ENCODE data around the gene CYP46A1. TPM values are rescaled to one million over a fixed set of nuclear protein-coding genes. Genes with fewer than 3 reads are reported as not detected.

The CYP46A1 gene
- total RNA-seq, 1 experiment from 2014 or later = 0.59 TPM

DNA sequence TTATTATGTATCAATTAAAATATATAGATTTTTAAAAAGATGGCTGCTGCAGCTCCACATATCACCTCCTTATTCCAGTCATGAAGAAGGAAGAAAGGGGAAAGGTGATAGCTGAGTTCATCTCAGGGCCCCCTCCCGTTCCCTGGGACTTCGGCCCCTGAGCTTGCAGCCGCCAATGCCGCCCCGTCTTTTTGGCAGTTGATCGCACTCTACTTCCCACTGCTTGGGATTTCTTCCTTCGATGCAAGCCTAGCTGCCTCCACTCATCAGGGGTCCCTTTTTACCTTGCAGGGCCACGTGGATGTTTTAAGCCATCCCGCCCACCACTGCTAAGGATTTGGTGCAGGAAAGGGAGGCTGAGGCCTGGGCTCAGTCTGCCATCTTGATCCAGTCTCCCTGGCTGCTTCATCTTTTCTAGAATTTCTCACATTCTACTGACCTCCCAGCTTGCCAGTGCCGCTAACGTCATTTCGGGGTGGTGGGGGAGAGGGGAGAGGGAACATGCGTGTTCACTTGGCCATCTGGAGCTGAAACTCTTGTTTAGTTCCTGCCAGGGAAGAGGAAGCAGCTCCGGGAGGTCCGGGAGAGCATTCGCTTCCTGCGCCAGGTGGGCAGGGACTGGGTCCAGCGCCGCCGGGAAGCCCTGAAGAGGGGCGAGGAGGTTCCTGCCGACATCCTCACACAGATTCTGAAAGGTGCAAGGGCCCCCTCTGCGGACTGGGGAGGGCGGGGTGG lies 31.3 kb downstream of the CYP46A1 start:
- Histone ChIP-seq H4K91ac (ENCODE audit: insufficient read length, low read depth, low read length) (no peak overlapping the region), H2AK5ac (ENCODE audit: insufficient read length, low read length) (no peak overlapping the region), H3K27ac (ENCODE audit: insufficient read length, low read depth, low read length) (no peak overlapping the region), H3K4me1 (ENCODE audit: insufficient read depth, low read length) (no peaks in the 10 kb centered on the region), H2BK5ac (ENCODE audit: insufficient read length, low read length) (no peak overlapping the region), H3K14ac (ENCODE audit: insufficient read depth, low read length) (no peak overlapping the region), H3K4ac (ENCODE audit: low read depth, low read length) (no peak overlapping the region), H2AFZ (ENCODE audit: low read length) (peak overlapping the region; percentile 42), H3K56ac (ENCODE audit: insufficient read length, low read depth, low read length) (no peak overlapping the region), H2BK12ac (ENCODE audit: insufficient read length, low read depth, low read length) (no peak overlapping the region), H3K9me3 (ENCODE audit: control insufficient read depth, low read depth, low read length) (no peaks in the 10 kb centered on the region), H2BK20ac (ENCODE audit: low read depth, low read length, poor library complexity, severe bottlenecking) (no peak overlapping the region), H4K8ac (replicated peaks; ENCODE audit: insufficient read length, low read depth, low read length) (no peak overlapping the region), H3K27me3 (ENCODE audit: insufficient read depth, low read length) (no peaks in the 10 kb centered on the region), H4K20me1 (ENCODE audit: control insufficient read depth, insufficient read depth, insufficient read length) (no peaks in the 10 kb centered on the region), H3K79me1 (ENCODE audit: insufficient read depth, low read depth, low read length, poor library complexity, severe bottlenecking) (no peaks in the 10 kb centered on the region), H4K5ac (ENCODE audit: insufficient read length, low read depth, low read length) (no peak overlapping the region), H3T11ph (ENCODE audit: low read length) (no peak overlapping the region), H3K23ac (ENCODE audit: insufficient read length, low read depth, low read length) (no peak overlapping the region), H3K9ac (ENCODE audit: extremely low read depth, insufficient read length, low read length) (no peak overlapping the region), H3K18ac (ENCODE audit: insufficient read length, low read depth, low read length) (no peak overlapping the region), H3K23me2 (ENCODE audit: insufficient read length, low read depth, low read length, poor library complexity, severe bottlenecking) (no peaks in the 10 kb centered on the region), H2BK120ac (ENCODE audit: low read depth, low read length, poor library complexity, severe bottlenecking) (no peak overlapping the region), H2BK15ac (ENCODE audit: low read depth, low read length) (no peak overlapping the region), H3K4me2 (ENCODE audit: insufficient read depth, insufficient read length, low read length) (no peak overlapping the region), H3K79me2 (ENCODE audit: insufficient read depth, low read length) (no peaks in the 10 kb centered on the region)
- Mint-ChIP-seq H3K4me1 (peaks cover 10 to 11% of the 10 kb centered on the region in 2 experiments), H3K36me3 (ENCODE audit: insufficient read depth in 1 of 3, low read depth in 3 of 3) (no peaks in the 10 kb centered on the region), H3K9me3 (peaks cover 2 to 20% of the 10 kb centered on the region in 2 experiments; a peak in 4 of 5 replicates), H3K4me3 (no peak overlapping the region), H3K27ac (no peak overlapping the region), H3K27me3 (ENCODE audit: low read depth) (peaks cover 15% of the 10 kb centered on the region)
- TF ChIP-seq CTCF (conservative IDR thresholded peaks at IDR 0.05) = no peak
- no CpG with 5 or more reads among the region's 24 CpGs for WGBS (ENCODE audit: extremely low coverage, insufficient read length, low lambda C conversion rate)
- peak; percentile 23 for DNase-seq

Data from H9 (cell line).